AG09309 (cell line): ENCODE measurements around the gene FAM229B.

ENCODE experiments used
- DNase-seq: peaks from one replicate; pipeline ENCODE4 v3.0.0-alpha.2; 2010; ENCODE audit warnings: low read depth
- H3K4me3 ChIP-seq: 2 replicates; pipeline ENCODE4 v1.5.1; 2011; ENCODE audit warnings: mild to moderate bottlenecking, low read depth, low read length, moderate library complexity; ENCODE audit not compliant: control insufficient read depth
- CTCF ChIP-seq: IDR thresholded peaks from 2 replicates; pipeline ENCODE4 v1.5.1; 2011; ENCODE audit warnings: mild to moderate bottlenecking, low read depth, low read length, inconsistent platforms; ENCODE audit not compliant: insufficient read depth, control insufficient read depth; ENCODE audit errors: missing control alignments

Gene FAM229B

DNA sequence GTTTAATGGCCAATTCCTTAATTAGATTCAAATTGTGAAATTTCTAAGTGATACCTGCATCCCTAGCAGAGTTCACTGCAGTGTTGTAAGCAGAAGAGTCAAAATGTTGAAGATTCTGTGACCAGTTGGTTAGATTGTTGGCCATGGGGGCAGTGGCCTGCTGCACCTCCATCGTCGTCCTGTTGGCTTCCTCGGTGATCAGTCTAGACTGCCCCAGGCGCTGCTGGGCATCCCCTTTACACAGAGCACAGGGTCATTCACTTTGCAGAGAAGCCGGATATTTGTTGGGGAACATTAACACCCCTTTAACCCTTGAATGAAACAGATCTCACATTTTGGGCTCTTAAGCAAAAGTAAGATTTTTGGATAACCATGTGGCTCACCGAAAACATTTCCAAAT is 60.7 kb downstream of the FAM229B start:
- no peak for TF ChIP-seq CTCF
- no peak for DNase-seq
- H3K4me3 ChIP-seq = no peak overlapping the region

GRCh38 chr6:112149236-112149635 is 61.8 kb downstream of the FAM229B start:
- H3K4me3 ChIP-seq = no peak overlapping the region
- no peak for DNase-seq
- no peak for TF ChIP-seq CTCF

DNA sequence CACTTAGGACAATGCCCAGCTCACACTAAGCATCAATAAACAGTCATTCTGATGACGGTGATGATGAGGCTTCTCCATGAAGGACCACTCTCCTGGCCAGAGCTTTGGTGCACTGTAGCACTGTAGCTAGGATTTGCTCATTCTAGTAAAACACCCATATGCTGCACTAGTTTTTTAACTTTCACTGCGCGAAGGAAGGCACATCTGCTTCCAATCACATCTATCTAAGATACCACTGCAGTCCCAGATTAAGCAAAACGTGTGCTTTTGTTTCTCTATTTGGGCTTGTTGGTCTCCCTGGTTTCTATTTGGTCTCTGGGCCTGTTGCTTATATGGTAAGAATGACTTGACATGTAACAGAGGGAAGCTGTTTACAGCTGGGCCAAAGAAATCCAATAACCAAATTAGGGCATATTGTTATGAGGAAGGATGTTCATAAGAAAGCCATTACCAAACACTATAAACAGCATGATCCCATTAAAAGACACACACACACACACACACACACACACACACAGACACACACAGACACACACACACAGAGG is 62.4 kb downstream of the FAM229B start:
- H3K4me3 ChIP-seq = no peak overlapping the region
- no peak for TF ChIP-seq CTCF
- peak; percentile 90 for DNase-seq

DNA sequence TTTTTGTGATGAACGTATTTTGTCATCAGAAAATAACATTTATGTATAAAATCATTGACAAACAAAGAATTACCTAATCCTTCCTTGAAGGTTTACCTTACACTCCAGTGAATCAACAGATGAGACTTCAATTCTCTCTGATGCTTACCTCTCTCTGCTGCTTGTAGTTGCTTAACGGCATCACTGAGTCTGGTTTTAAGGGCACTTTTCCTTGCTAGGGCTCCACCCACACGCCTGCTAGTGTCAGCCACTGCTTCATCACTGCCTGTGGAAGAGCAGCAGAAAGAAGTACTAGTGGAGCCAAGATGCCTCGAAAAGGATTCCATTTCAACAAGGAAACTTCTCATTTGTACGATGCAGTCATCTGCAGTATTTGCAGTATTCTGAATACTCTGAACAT is 63.0 kb downstream of the FAM229B start:
- no peak overlapping the region for H3K4me3 ChIP-seq
- TF ChIP-seq CTCF = no peak
- no peak for DNase-seq
